ENCODE measurements around the gene HABP4. TPM values are rescaled to one million over a fixed set of nuclear protein-coding genes. Genes with fewer than 3 reads are reported as not detected.

HABP4 gene
- total RNA-seq, 4 donors from 2014 or later, result 1.9 to 11.3 (median 5.0) TPM

DNA sequence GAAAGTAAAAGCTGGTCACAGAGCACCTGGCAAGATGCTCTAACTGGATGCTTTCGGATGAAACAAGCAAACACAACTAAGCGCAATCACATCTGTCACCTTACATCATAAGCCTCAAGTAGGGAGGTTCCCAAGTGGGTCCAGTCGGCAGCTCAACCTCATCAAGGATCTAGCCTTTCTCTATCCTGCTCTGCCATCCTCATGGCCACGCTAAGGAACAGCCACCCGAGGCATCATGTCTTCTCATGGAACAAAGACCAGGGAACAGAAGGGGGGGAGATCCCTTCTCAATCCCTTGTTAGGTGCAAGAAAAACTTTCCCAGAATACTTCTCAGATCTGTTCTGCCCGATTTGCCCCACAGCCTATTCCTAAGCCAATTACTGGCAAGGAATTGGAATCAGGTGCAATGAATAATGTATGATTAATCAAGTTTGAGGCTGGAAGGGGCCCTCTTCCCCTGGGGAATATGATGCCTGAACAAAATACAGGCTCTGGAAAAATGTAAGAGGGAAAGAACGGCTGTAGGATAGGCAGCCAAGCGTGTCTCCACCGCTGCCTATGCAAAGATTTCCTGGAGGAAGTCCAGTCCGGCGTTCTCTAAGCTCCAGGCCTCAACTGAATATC, 1.3 kb upstream of the HABP4 start:
- H3K4me1 ChIP-seq, result peaks cover 0 to 20% (median 12%) of the 10 kb centered on the region in 4 donors
- H3K27me3 ChIP-seq, result peaks cover 19% of the 10 kb centered on the region
- TF ChIP-seq POLR2AphosphoS5 (IDR thresholded peaks at IDR 0.05) (no peak), POLR2A (IDR thresholded peaks at IDR 0.05) (no peak), EP300 (IDR thresholded peaks at IDR 0.05; ENCODE audit: low read depth) (no peak)
- TF ChIP-seq, protein P1, sequence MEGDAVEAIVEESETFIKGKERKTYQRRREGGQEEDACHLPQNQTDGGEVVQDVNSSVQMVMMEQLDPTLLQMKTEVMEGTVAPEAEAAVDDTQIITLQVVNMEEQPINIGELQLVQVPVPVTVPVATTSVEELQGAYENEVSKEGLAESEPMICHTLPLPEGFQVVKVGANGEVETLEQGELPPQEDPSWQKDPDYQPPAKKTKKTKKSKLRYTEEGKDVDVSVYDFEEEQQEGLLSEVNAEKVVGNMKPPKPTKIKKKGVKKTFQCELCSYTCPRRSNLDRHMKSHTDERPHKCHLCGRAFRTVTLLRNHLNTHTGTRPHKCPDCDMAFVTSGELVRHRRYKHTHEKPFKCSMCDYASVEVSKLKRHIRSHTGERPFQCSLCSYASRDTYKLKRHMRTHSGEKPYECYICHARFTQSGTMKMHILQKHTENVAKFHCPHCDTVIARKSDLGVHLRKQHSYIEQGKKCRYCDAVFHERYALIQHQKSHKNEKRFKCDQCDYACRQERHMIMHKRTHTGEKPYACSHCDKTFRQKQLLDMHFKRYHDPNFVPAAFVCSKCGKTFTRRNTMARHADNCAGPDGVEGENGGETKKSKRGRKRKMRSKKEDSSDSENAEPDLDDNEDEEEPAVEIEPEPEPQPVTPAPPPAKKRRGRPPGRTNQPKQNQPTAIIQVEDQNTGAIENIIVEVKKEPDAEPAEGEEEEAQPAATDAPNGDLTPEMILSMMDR (IDR thresholded peaks at IDR 0.05), result no peak
- H3K9me3 ChIP-seq, result no peaks in the 10 kb centered on the region
- in situ Hi-C loops (cut with MboI; ENCODE audit: low pct_ligation_motif_present in 1 of 4, low pct_unique_long_range_greater_than_20kb in 1 of 4, low sequenced_read_pairs in 3 of 4) (loop anchor here (10.0 kb wide), 4 partner anchors 124 to 216 kb away; partner anchors contain the start of gene PRXL2C (in 2 of the 4)), intact Hi-C loops (cut with DNase I; ENCODE audit: low total_unique reads) (loop anchor here (10.0 kb wide), 1 partner anchor 104 kb away; no protein-coding TSS in a partner anchor)
- no peak overlapping the region for H3K27ac ChIP-seq
- no peak for DNase-seq
- no peaks in the 10 kb centered on the region for H3K36me3 ChIP-seq
- H3K4me3 ChIP-seq, result no peak overlapping the region
- WGBS, 2 donors (ENCODE audit: low coverage in 1 of 2), result 80 to 84% methylated on average over 2 to 11 of the region's 11 CpGs

DNA sequence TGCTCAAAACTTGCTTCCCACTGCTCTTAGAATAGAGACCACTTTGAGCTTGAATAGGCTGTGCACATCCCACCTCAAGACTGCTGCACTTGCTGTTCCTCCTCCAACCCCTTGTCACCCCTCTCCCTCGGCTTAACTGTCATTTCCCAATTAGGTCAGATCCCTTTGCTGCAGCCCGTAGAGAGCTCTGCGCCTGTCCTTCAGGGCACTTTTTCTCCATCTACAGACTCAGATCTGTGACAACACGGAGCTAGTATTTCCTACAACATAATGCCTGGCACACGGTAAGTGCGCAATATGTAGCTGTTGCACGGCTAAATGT, 485 bp upstream of the HABP4 start:
- no peak for DNase-seq
- in situ Hi-C loops (cut with MboI; ENCODE audit: low pct_ligation_motif_present in 1 of 4, low pct_unique_long_range_greater_than_20kb in 1 of 4, low sequenced_read_pairs in 3 of 4), result loop anchor here (10.0 kb wide), 4 partner anchors 125 to 215 kb away; partner anchors contain the start of gene PRXL2C (in 2 of the 4)
- no peaks in the 10 kb centered on the region for H3K9me3 ChIP-seq
- peaks cover 19% of the 10 kb centered on the region for H3K27me3 ChIP-seq
- H3K27ac ChIP-seq, result peak overlapping the region; percentile 32 to 94 (median 80)
- 0% methylated on average over 2 to 7 of the region's 7 CpGs for WGBS, 2 donors (ENCODE audit: low coverage in 1 of 2)
- peak overlapping the region in 3 of 4 donors; percentile 57 to 77 (median 64) for H3K4me3 ChIP-seq
- no peaks in the 10 kb centered on the region for H3K36me3 ChIP-seq
- intact Hi-C loops (cut with DNase I; ENCODE audit: low total_unique reads), result loop anchor here (10.0 kb wide), 1 partner anchor 105 kb away; no protein-coding TSS in a partner anchor
- TF ChIP-seq, protein P1 (IDR thresholded peaks at IDR 0.05), result no peak
- TF ChIP-seq EP300 (IDR thresholded peaks at IDR 0.05; ENCODE audit: low read depth) (no peak), POLR2A (IDR thresholded peaks at IDR 0.05) (no peak)
- H3K4me1 ChIP-seq, result peaks cover 0 to 20% (median 12%) of the 10 kb centered on the region in 4 donors

DNA sequence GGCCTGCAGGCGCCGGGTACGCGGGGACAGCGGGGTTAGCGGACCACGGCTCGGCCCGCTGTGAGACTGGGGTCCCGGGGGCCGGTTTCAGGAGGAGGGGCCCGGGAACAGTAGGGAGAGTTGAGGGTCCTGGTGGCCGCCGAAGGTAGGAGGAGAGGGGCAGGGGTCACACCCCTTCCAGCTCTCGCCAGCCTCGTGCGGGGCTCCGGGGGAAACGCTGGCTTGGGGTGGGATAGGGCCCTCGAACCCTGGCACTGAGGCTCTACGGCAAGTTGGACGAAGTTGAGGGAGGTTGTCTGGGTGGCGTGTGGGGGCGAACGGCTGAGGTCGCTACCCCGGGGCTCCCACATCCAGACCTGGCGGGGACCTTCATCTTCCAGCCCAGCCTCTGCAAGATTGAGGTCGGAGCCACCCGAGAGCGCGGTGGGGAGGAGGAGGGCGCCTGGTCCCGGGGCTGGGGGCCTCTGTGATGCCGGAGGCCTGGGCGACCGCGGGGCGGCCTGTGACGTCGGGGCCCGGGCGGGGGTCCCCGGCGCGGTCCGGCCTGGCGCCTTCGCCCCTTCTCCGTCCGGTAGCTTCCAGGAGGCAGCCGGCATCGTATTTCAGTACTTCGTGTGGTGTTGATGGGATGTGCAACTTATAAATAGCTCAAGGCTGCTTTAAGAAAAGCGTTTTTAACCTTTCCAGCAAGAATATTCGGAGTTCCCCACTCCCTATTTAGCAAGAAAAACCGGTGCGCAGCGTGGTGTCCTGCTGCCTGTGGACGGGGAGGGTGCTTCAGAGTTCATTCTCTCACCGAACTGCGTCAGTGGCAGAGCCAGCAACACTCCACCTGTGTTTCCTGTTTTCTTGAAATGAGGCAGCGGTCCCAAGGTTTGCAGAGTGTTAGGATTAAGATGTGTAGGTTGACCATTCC, 902 bp downstream of the HABP4 start:
- H3K4me3 ChIP-seq, result peak overlapping the region; percentile 57 to 84 (median 70)
- H3K9me3 ChIP-seq, result no peaks in the 10 kb centered on the region
- TF ChIP-seq POLR2AphosphoS5 (IDR thresholded peaks at IDR 0.05) (peak in 2 of 3 donors; percentile 5 to 32), EP300 (IDR thresholded peaks at IDR 0.05; ENCODE audit: low read depth) (no peak), POLR2A (IDR thresholded peaks at IDR 0.05) (no peak)
- TF ChIP-seq, protein P1 (IDR thresholded peaks at IDR 0.05), result no peak
- H3K36me3 ChIP-seq, result no peaks in the 10 kb centered on the region
- in situ Hi-C loops (cut with MboI; ENCODE audit: low pct_ligation_motif_present in 1 of 4, low pct_unique_long_range_greater_than_20kb in 1 of 4, low sequenced_read_pairs in 3 of 4) (no loop called here), intact Hi-C loops (cut with DNase I; ENCODE audit: low total_unique reads) (loop anchor here (1.0 to 10.0 kb wide), 3 partner anchors 33 to 204 kb away; partner anchors contain the start of genes CDC14B, PRXL2C and ZNF367)
- DNase-seq, result peak; percentile 53
- 1% methylated on average over 40 of the region's 63 CpGs; no CpG with 5 or more reads in 1 of the 2 donors for WGBS, 2 donors (ENCODE audit: low coverage in 1 of 2)
- H3K4me1 ChIP-seq, result peaks cover 0 to 20% (median 12%) of the 10 kb centered on the region in 4 donors
- H3K27me3 ChIP-seq, result peaks cover 19% of the 10 kb centered on the region
- peak overlapping the region; percentile 84 to 94 (median 92) for H3K27ac ChIP-seq

DNA sequence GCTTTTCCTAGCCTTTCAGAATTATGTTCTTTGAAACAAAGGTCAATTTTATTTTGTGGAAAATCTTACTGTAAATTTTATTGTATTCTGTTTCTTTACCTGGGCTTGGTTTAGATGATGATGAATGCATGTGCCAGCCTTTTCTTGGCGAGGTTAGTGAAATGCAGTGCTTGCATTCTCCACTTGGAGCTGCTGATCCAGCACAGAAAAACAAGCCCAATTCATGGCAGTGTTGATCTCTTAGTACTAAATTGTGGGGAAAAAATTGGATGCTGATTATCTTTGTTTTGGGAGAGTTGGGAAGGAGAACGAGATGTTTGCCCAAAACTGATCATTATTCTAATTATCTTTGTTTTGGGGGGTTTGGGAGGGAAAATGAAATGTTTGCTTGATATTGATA, 3.7 kb downstream of the HABP4 start:
- WGBS, 2 donors (ENCODE audit: low coverage in 1 of 2), result 40 to 59% methylated on average over 2 of the region's 2 CpGs
- intact Hi-C loops (cut with DNase I; ENCODE audit: low total_unique reads) (loop anchor here (10.0 kb wide), 2 partner anchors 161 to 201 kb away; partner anchors contain the start of genes CDC14B and PRXL2C), in situ Hi-C loops (cut with MboI; ENCODE audit: low pct_ligation_motif_present in 1 of 4, low pct_unique_long_range_greater_than_20kb in 1 of 4, low sequenced_read_pairs in 3 of 4) (no loop called here)

More for the DNA sequence above, 3.7 kb downstream of the HABP4 start:
- Histone ChIP-seq H3K27me3 (peaks cover 8% of the 10 kb centered on the region), H3K36me3 (no peaks in the 10 kb centered on the region), H3K9me3 (no peaks in the 10 kb centered on the region), H3K4me3 (no peak overlapping the region), H3K27ac (no peak overlapping the region), H3K4me1 (peaks cover 0 to 20% (median 12%) of the 10 kb centered on the region in 4 donors)
- DNase-seq, result no peak
- TF ChIP-seq, protein P1 (IDR thresholded peaks at IDR 0.05), result peak; percentile 26 to 46 (median 37)
- no peak for TF ChIP-seq POLR2A (IDR thresholded peaks at IDR 0.05)

Data from transverse colon (tissue), 4 donors.